PFSK-1 (cell line): Measurements from ENCODE around the gene ERICH3.

Source experiments
- FOXP2 ChIP-seq: optimal IDR thresholded peaks from 2 replicates; pipeline ENCODE3; 2011; ENCODE audit warnings: borderline replicate concordance, control low read depth, inconsistent platforms; ENCODE audit not compliant: insufficient read depth; ENCODE audit errors: extremely low read length, extremely low read depth
- POLR2AphosphoS5 ChIP-seq: IDR thresholded peaks from 2 replicates; pipeline ENCODE4 v1.6.1; 2012; ENCODE audit warnings: low read depth, mild to moderate bottlenecking, control low read depth, low read length, moderate library complexity
- SIN3A ChIP-seq: IDR thresholded peaks from 2 replicates; pipeline ENCODE4 v1.6.1; 2012; ENCODE audit warnings: mild to moderate bottlenecking, low read length, moderate library complexity, borderline replicate concordance; ENCODE audit not compliant: insufficient read depth
- TAF1 ChIP-seq: IDR thresholded peaks from 2 replicates; pipeline ENCODE4 v1.6.1; 2012; ENCODE audit warnings: low read length, control low read depth, borderline replicate concordance; ENCODE audit not compliant: insufficient read depth
- TF ChIP-seq, protein P1 (sequence below), 2 experiments: IDR thresholded peaks; 2 replicates each; pipeline versions ENCODE4 v1.6.1 to v1.8.0; 2011 to 2012; ENCODE audit warnings: low read depth in 2 of 2, low read length in 2 of 2, control low read depth in 1 of 2, inconsistent platforms in 1 of 2, mild to moderate bottlenecking in 1 of 2, moderate library complexity in 1 of 2; ENCODE audit not compliant: insufficient read depth in 1 of 2

Gene ERICH3

GRCh38 chr1:74593887-74594866 is 79.4 kb downstream of the ERICH3 start:
- TF ChIP-seq TAF1 (no peak), SIN3A (no peak), POLR2AphosphoS5 (no peak), FOXP2 (no peak)
- TF ChIP-seq, protein P1, sequence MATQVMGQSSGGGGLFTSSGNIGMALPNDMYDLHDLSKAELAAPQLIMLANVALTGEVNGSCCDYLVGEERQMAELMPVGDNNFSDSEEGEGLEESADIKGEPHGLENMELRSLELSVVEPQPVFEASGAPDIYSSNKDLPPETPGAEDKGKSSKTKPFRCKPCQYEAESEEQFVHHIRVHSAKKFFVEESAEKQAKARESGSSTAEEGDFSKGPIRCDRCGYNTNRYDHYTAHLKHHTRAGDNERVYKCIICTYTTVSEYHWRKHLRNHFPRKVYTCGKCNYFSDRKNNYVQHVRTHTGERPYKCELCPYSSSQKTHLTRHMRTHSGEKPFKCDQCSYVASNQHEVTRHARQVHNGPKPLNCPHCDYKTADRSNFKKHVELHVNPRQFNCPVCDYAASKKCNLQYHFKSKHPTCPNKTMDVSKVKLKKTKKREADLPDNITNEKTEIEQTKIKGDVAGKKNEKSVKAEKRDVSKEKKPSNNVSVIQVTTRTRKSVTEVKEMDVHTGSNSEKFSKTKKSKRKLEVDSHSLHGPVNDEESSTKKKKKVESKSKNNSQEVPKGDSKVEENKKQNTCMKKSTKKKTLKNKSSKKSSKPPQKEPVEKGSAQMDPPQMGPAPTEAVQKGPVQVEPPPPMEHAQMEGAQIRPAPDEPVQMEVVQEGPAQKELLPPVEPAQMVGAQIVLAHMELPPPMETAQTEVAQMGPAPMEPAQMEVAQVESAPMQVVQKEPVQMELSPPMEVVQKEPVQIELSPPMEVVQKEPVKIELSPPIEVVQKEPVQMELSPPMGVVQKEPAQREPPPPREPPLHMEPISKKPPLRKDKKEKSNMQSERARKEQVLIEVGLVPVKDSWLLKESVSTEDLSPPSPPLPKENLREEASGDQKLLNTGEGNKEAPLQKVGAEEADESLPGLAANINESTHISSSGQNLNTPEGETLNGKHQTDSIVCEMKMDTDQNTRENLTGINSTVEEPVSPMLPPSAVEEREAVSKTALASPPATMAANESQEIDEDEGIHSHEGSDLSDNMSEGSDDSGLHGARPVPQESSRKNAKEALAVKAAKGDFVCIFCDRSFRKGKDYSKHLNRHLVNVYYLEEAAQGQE (IDR thresholded peaks at IDR 0.05; ENCODE audit: insufficient read depth in 1 of 2, low read depth in 2 of 2, low read length in 2 of 2) = no peak

GRCh38 chr1:74592580-74593355 is 80.8 kb downstream of the ERICH3 start:
- TF ChIP-seq SIN3A (no peak), TAF1 (no peak), POLR2AphosphoS5 (no peak), FOXP2 (no peak)
- TF ChIP-seq, protein P1 (IDR thresholded peaks at IDR 0.05; ENCODE audit: insufficient read depth in 1 of 2, low read depth in 2 of 2, low read length in 2 of 2) = no peak

DNA sequence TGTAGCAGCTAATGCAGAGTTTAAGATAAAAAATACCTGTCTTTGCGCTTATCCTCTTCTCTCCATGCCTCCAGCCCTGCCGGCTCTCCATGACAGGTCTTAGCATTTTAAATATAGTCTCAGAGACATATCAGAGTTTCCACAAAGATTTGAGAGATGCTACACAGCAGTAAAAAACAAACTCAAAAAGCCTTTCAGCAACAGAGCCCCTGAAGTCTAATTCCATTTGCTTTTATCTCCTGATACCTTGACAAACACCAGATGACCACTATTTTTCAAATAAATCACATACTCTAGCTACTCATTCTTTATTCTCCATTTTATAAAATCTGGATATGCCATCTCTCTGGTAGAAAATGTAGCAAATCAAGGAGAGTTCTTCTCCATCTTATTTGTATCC is 81.6 kb downstream of the ERICH3 start:
- no peak for TF ChIP-seq POLR2AphosphoS5
- TF ChIP-seq FOXP2 = no peak
- no peak for TF ChIP-seq TAF1
- TF ChIP-seq, protein P1 (IDR thresholded peaks at IDR 0.05; ENCODE audit: insufficient read depth in 1 of 2, low read depth in 2 of 2, low read length in 2 of 2) = no peak
- no peak for TF ChIP-seq SIN3A

DNA sequence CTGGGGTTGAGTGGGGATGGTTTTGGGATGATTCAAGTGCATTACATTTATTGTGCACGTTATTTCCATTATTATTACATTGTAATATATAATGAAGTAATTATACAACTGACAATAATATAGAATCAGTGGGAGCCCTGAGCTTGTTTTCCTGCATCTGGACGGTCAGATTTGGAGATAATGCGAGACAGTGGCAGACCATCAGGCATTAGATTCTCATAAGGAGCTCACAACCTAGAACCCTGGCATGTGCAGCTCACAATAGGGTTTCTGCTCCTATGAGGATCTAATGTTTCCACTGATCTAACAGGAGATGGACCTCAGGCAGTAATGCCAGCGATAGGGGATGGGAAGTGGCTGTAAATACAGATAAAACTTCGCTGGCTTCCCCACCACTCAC is 83.3 kb downstream of the ERICH3 start:
- TF ChIP-seq, protein P1 (IDR thresholded peaks at IDR 0.05; ENCODE audit: insufficient read depth in 1 of 2, low read depth in 2 of 2, low read length in 2 of 2) = no peak
- TF ChIP-seq SIN3A (no peak), POLR2AphosphoS5 (no peak), TAF1 (no peak), FOXP2 (no peak)
